Peyer's patch (tissue), 4 donors: ENCODE data around the gene LZTS2. TPM values are rescaled to one million over a fixed set of nuclear protein-coding genes. Genes with fewer than 3 reads are reported as not detected.

Source experiments
- DNase-seq, 3 donors: peaks; one replicate each; pipeline ENCODE4 v3.0.0-alpha.2; 2017 to 2019
- H3K27ac ChIP-seq, 4 donors: fragments of 200-600 bp; sonication (generic); one replicate each; pipeline ENCODE4 v1.5.1; 2016 to 2019
- H3K27me3 ChIP-seq, 2 donors: fragments of 200-600 bp; sonication (generic); one replicate each; pipeline ENCODE4 v1.5.1; 2019
- H3K36me3 ChIP-seq, 3 donors: fragments of 200-600 bp; sonication (generic); one replicate each; pipeline ENCODE4 v1.5.1; 2016 to 2019
- H3K4me1 ChIP-seq, 4 donors: fragments of 200-600 bp; sonication (generic); one replicate each; pipeline ENCODE4 v1.5.1; 2016 to 2019
- H3K4me3 ChIP-seq, 4 donors: fragments of 200-600 bp; sonication (generic); 1 replicate in 3 of 4; 2 replicates in 1 of 4; pipeline ENCODE4 v1.5.1; 2016 to 2019; ENCODE audit warnings: mild to moderate bottlenecking in 1 of 4
- H3K9me3 ChIP-seq, 4 donors: fragments of 200-600 bp; sonication (generic); one replicate each; pipeline ENCODE4 v1.5.1; 2016 to 2019; ENCODE audit warnings: mild to moderate bottlenecking in 1 of 4
- POLR2A ChIP-seq, 2 donors: fragments of 450-650 bp; IDR thresholded peaks; one replicate each; pipeline ENCODE4 v1.5.1; 2017; ENCODE audit warnings: antibody characterized with exemption in 2 of 2, mild to moderate bottlenecking in 2 of 2, moderate library complexity in 2 of 2
- total RNA-seq, 4 donors: library from RNA; depleted of rRNA; stranded (reverse); fragments of >200 nt; gene quantifications; one replicate each; pipeline ENCODE4 v1.1.0, GENCODE V29; 2016
- TF ChIP-seq, protein P1 (sequence below), 6 experiments: fragments of 450-650 bp in 4 of 6; fragments of 200-600 bp in 2 of 6; sonication (generic) in 1 of 6; IDR thresholded peaks; one replicate each; pipeline ENCODE4 v1.5.1; 2017 to 2019; ENCODE audit warnings: antibody characterized with exemption in 6 of 6, mild to moderate bottlenecking in 3 of 6, moderate library complexity in 1 of 6

Gene LZTS2
- total RNA-seq, 4 donors from 2014 or later: 28.0 to 57.4 (median 47.1) TPM

GRCh38 chr10:101043363-101043707, 43.7 kb downstream of the LZTS2 start:
- Histone ChIP-seq H3K27ac (peak overlapping the region; percentile 68 to 90 (median 84)), H3K27me3 (no peaks in the 10 kb centered on the region), H3K4me3 (peak overlapping the region; percentile 35 to 56 (median 46)), H3K9me3 (no peaks in the 10 kb centered on the region), H3K4me1 (peaks cover 0 to 21% (median 3%) of the 10 kb centered on the region in 4 donors), H3K36me3 (peaks cover 0 to 19% (median 0%) of the 10 kb centered on the region in 3 donors)
- DNase-seq: peak in 1 of 3 donors; percentile 61
- no peak for TF ChIP-seq POLR2A (IDR thresholded peaks at IDR 0.05)
- TF ChIP-seq, protein P1, sequence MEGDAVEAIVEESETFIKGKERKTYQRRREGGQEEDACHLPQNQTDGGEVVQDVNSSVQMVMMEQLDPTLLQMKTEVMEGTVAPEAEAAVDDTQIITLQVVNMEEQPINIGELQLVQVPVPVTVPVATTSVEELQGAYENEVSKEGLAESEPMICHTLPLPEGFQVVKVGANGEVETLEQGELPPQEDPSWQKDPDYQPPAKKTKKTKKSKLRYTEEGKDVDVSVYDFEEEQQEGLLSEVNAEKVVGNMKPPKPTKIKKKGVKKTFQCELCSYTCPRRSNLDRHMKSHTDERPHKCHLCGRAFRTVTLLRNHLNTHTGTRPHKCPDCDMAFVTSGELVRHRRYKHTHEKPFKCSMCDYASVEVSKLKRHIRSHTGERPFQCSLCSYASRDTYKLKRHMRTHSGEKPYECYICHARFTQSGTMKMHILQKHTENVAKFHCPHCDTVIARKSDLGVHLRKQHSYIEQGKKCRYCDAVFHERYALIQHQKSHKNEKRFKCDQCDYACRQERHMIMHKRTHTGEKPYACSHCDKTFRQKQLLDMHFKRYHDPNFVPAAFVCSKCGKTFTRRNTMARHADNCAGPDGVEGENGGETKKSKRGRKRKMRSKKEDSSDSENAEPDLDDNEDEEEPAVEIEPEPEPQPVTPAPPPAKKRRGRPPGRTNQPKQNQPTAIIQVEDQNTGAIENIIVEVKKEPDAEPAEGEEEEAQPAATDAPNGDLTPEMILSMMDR (IDR thresholded peaks at IDR 0.05): no peak

DNA sequence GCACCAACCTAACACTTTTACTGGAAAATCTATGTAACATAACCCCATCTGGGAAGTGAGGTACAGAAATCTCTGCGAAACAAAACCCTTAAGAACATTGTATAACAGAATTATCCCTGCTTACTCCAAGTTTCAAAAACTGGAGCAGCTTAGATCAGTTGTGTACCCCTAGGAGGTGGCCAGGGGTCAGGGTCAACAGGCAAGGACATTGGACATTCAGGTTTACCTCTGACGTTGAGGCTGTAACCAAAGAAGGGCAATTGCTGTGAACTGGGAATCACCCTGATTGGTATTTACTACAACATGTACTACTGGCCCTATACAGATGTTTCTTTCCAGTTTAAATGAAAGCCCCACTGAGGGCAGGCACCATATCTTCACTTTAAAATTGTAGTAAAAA, 44.5 kb downstream of the LZTS2 start:
- H3K27ac ChIP-seq: no peak overlapping the region
- TF ChIP-seq, protein P1 (IDR thresholded peaks at IDR 0.05): no peak
- TF ChIP-seq POLR2A (IDR thresholded peaks at IDR 0.05): no peak
- H3K4me1 ChIP-seq: peaks cover 0 to 24% (median 3%) of the 10 kb centered on the region in 4 donors
- H3K9me3 ChIP-seq: no peaks in the 10 kb centered on the region
- no peak for DNase-seq
- H3K36me3 ChIP-seq: peaks cover 0 to 12% (median 0%) of the 10 kb centered on the region in 3 donors
- H3K4me3 ChIP-seq: no peak overlapping the region
- H3K27me3 ChIP-seq: no peaks in the 10 kb centered on the region

DNA sequence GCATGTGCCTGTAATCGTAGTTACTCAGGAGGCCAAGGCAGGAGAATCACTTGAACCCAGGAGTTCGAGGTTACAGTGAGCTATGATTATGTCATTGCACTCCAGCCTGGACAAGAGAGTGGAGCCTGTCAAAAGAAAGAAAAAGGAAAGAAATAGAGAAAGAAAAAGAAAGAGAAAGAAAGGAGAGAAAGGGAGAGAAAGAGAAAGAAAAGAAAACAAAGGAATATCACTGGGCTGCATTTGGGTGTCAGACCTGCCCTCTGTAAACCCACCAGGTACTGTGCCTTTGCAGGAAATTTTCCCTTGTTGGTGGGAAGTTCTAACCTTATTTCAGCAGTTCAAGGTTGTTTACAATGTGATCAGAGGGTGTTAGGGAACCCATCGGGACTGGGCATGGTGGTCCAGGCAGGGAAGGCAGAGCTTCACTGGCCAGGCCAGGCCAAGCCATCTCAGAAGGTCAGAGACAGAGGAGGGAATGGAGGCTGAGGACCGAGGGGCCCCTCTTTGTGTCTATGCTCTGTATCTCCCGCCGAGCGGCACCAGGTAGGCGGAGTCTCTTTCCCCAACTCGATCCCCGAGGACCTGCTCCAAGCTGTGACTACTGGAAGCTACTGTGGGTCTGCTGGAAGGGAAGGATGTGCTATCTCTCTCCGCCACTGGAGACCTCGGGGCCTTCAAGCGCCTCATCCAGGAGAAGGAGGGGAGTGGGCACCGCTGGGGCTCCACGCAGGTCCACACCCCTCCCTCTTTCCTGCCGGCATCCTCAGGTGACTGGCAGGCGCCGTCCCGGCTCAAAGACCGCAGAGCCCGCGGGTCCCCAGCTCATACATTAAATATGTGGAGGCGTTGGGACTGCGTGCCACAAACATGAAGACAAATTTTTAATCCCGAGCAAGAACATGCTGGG, 47.0 kb downstream of the LZTS2 start:
- H3K36me3 ChIP-seq: no peaks in the 10 kb centered on the region
- peaks cover 0 to 26% (median 5%) of the 10 kb centered on the region in 4 donors for H3K4me1 ChIP-seq
- no peak overlapping the region for H3K27ac ChIP-seq
- peak in 1 of 3 donors; percentile 38 for DNase-seq
- H3K4me3 ChIP-seq: no peak overlapping the region
- TF ChIP-seq POLR2A (IDR thresholded peaks at IDR 0.05): no peak
- peaks cover 0 to 9% of the 10 kb centered on the region in 2 donors for H3K27me3 ChIP-seq
- no peaks in the 10 kb centered on the region for H3K9me3 ChIP-seq

- no peaks in the 10 kb centered on the region for H3K9me3 ChIP-seq
- no peak for TF ChIP-seq POLR2A (IDR thresholded peaks at IDR 0.05)
- TF ChIP-seq, protein P1 (IDR thresholded peaks at IDR 0.05): no peak
- no peak overlapping the region for H3K4me3 ChIP-seq
- DNase-seq: no peak
- peaks cover 0 to 21% (median 5%) of the 10 kb centered on the region in 4 donors for H3K4me1 ChIP-seq
- peaks cover 0 to 9% of the 10 kb centered on the region in 2 donors for H3K27me3 ChIP-seq
- H3K36me3 ChIP-seq: no peaks in the 10 kb centered on the region
- no peak overlapping the region for H3K27ac ChIP-seq
These were observed 47.7 kb downstream of the LZTS2 start for GRCh38 chr10:101047268-101047667.

DNA sequence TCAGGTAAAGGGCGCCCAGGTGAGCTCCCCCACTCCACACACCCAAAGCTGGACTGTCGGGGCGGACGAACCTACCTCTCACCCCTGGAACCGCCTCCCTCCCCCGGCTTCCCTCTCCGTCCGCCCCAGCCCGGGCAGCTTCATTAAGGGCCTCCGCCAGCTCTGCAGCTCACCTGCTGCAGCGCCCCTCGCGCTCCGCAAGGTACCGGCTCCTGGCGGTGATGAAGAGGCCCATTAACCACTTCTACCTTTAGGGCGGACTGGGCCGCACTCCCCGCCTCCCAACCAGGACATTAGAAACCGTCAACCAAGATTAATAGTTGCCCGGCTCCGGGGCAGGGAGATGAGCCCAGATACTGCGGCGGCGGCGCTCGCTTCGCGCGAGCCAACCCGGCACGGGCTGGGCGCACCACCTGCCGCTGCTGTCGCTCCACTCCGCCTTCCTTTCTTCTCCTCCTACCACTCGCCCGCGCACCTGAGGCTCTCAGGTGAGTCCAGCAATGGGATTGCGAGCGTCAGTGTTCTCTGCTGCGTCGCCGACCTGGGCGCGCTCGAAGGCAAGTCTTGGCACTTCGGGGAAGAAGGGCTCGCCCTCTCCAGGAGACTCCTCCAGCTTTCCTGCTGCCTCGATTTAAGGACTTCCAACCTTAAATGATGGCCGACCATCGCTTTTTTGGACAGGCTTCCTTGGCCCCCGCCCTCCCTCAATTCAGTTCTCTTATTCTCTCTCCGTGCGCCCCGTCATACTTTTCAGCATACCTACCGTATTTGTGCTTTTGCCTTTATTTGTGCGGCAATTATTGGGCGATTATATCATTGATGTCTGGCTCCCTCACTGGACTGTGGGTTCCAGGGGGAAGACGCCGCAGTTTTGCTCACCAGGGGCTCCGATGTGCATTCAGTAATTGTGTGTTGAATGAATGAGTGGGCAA, 48.6 kb downstream of the LZTS2 start:
- TF ChIP-seq POLR2A (IDR thresholded peaks at IDR 0.05): no peak
- TF ChIP-seq, protein P1 (IDR thresholded peaks at IDR 0.05): peak in 3 of 6 experiments; percentile 5 to 16 (median 11)
- Histone ChIP-seq H3K36me3 (no peaks in the 10 kb centered on the region), H3K27me3 (peaks cover 0 to 9% of the 10 kb centered on the region in 2 donors), H3K27ac (no peak overlapping the region), H3K4me3 (peak overlapping the region in 1 of 4 donors; percentile 16), H3K4me1 (peaks cover 0 to 19% (median 3%) of the 10 kb centered on the region in 4 donors), H3K9me3 (no peaks in the 10 kb centered on the region)
- no peak for DNase-seq
